LNCaP clone FGC (cell line): Measurements from ENCODE around the gene LARGE1.

Experiments used
- DNase-seq: peaks from one replicate; pipeline ENCODE4 v3.0.0-alpha.2; 2011; ENCODE audit warnings: low read depth
- H3K4me3 ChIP-seq: 2 replicates; pipeline ENCODE4 v1.5.1; 2011; ENCODE audit warnings: mild to moderate bottlenecking, low read depth, low read length, control low read depth
- TF ChIP-seq, protein P1 (sequence below): IDR thresholded peaks from 2 replicates; pipeline ENCODE4 v1.5.1; 2012; ENCODE audit warnings: mild to moderate bottlenecking; ENCODE audit not compliant: control insufficient read depth, insufficient read depth; ENCODE audit errors: extremely low read depth

LARGE1 gene

DNA sequence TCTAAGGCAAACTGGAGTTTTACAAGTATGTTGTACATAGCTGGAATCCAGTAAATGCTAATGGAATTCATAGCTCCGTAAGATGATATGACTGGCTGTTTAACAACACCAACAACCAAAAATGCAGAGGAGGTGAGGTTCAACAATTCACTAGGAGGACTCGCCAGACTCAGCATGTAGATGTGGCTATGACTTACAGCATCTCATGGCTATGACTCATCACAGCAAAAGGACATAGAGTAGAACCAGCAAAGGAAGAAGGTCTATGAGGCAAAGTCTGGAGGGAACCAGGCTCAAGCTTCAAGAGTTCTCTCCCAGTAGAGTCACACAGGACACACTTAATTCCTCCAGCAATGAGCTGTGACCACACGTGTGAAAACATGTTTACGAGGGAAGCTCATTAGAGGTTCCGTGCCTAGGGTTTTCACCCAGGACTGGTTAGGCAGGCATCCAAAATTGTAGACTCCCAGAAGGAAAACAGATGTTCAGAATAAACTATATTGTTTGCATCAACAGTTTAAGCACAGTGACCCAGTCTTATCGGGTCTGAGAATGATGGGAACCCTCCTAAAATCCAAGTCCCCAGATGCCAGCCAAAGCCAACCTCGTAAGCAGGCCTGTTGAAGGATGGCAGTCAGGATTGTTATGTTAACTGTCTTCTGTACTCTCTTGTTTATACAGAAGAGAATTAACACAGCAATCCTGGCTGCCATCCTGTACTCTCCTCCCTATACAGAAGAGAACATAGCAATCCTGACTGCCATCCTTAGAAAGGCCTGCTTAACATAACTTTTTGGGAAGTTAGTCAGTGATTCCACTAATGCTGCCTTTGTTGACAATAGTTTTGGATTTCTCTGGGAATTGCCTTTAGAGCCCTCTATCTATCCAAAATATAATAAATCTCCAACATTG is 116.6 kb downstream of the LARGE1 start:
- DNase-seq: peak; percentile 71
- TF ChIP-seq, protein P1, sequence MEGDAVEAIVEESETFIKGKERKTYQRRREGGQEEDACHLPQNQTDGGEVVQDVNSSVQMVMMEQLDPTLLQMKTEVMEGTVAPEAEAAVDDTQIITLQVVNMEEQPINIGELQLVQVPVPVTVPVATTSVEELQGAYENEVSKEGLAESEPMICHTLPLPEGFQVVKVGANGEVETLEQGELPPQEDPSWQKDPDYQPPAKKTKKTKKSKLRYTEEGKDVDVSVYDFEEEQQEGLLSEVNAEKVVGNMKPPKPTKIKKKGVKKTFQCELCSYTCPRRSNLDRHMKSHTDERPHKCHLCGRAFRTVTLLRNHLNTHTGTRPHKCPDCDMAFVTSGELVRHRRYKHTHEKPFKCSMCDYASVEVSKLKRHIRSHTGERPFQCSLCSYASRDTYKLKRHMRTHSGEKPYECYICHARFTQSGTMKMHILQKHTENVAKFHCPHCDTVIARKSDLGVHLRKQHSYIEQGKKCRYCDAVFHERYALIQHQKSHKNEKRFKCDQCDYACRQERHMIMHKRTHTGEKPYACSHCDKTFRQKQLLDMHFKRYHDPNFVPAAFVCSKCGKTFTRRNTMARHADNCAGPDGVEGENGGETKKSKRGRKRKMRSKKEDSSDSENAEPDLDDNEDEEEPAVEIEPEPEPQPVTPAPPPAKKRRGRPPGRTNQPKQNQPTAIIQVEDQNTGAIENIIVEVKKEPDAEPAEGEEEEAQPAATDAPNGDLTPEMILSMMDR: no peak
- no peak overlapping the region for H3K4me3 ChIP-seq

- TF ChIP-seq, protein P1: no peak
- no peak for DNase-seq
- no peak overlapping the region for H3K4me3 ChIP-seq
Observed at GRCh38 chr22:33798401-33798800, 121.9 kb downstream of the LARGE1 start.

DNA sequence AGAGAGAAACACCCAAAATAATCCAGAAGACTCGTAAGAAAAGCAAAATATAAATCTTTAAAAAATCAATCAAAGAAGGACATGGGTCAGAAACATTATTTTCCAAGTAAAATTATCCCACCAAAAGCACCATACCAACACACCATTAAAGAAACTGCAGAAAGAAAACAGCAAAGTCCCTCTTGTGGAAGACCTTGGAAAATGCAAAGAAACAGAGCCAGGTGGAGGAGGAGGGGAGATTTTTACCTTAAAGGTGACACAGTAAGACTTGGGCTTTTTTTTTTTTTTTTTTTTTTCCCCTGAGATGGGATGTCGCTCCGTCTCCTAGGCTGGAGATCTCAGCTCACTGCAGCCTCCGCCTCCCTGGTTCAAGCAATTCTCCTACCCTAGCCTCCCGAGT is 123.8 kb downstream of the LARGE1 start:
- H3K4me3 ChIP-seq: no peak overlapping the region
- TF ChIP-seq, protein P1: peak; percentile 21; the same call in 1 of the 2 replicates
- no peak for DNase-seq

GRCh38 chr22:33793475-33793874 is 126.8 kb downstream of the LARGE1 start:
- DNase-seq: no peak
- TF ChIP-seq, protein P1: no peak
- no peak overlapping the region for H3K4me3 ChIP-seq

- TF ChIP-seq, protein P1: no peak
- DNase-seq: no peak
- H3K4me3 ChIP-seq: no peak overlapping the region
Observed at GRCh38 chr22:33792832-33793231, 127.4 kb downstream of the LARGE1 start.

- no peak overlapping the region for H3K4me3 ChIP-seq
- TF ChIP-seq, protein P1: no peak
- no peak for DNase-seq
Observed at GRCh38 chr22:33789690-33790253, 130.5 kb downstream of the LARGE1 start.
